H1 (cell line): ENCODE results near the gene SLC66A2. TPM values are rescaled to one million over a fixed set of nuclear protein-coding genes. Genes with fewer than 3 reads are reported as not detected.

Experiments
- CTCF ChIA-PET: fragments of 300-600 bp; sonication (Branson Sonifier 250); formaldehyde crosslinking; loops from one replicate; lab custom pipeline; 2021; ENCODE audit not compliant: partially characterized antibody; lab: Charles Lee
- POLR2A ChIA-PET: fragments of 300-600 bp; sonication (Branson Sonifier 250); formaldehyde crosslinking; loops from one replicate; lab custom pipeline; 2021; ENCODE audit warnings: inconsistent platforms; ENCODE audit not compliant: partially characterized antibody; lab: Charles Lee
- DNase-seq, 2 experiments: peaks; one replicate each; pipeline versions ENCODE4 v3.0.0 to v3.0.0-alpha.2; 2010 to 2022; ENCODE audit warnings: low spot score in 2 of 2, low read depth in 1 of 2, mixed read lengths in 1 of 2
- FAIRE-seq: peaks from 2 replicates; lab custom pipeline; 2011; peaks lifted over from hg19 to GRCh38; lab: Jason Lieb, UNC
- H2AFZ ChIP-seq: 2 replicates; pipeline ENCODE4 v1.8.1; 2012; ENCODE audit warnings: low read length, inconsistent platforms
- H2AK5ac ChIP-seq: 2 replicates; pipeline ENCODE4 v1.6.1; 2013; ENCODE audit warnings: low read depth, low read length
- H2BK120ac ChIP-seq: replicated peaks from 2 replicates; pipeline ENCODE3; 2013; ENCODE audit warnings: low read depth, low read length, inconsistent platforms
- H2BK12ac ChIP-seq: 2 replicates; pipeline ENCODE4 v1.6.1; 2013; ENCODE audit warnings: low read depth, low read length
- H2BK15ac ChIP-seq: 2 replicates; pipeline ENCODE4 v1.6.1; 2013; ENCODE audit warnings: low read length
- H2BK20ac ChIP-seq: 2 replicates; pipeline ENCODE4 v1.6.1; 2013; ENCODE audit warnings: low read length
- H2BK5ac ChIP-seq: 2 replicates; pipeline ENCODE4 v1.6.1; 2013; ENCODE audit warnings: low read depth, low read length
- H3K14ac ChIP-seq: 2 replicates; pipeline ENCODE4 v1.6.1; 2013; ENCODE audit warnings: inconsistent platforms; ENCODE audit not compliant: insufficient read length
- H3K18ac ChIP-seq: 2 replicates; pipeline ENCODE4 v1.6.1; 2013; ENCODE audit warnings: low read length; ENCODE audit errors: extremely low read depth
- H3K23ac ChIP-seq: 2 replicates; pipeline ENCODE4 v1.6.1; 2013; ENCODE audit warnings: inconsistent platforms; ENCODE audit not compliant: insufficient read length
- H3K23me2 ChIP-seq: 2 replicates; pipeline ENCODE4 v1.6.1; 2013; ENCODE audit warnings: low read depth, low read length
- H3K27ac ChIP-seq: 2 replicates; pipeline ENCODE4 v1.6.1; 2011; ENCODE audit warnings: low read depth, low read length, inconsistent platforms
- H3K27me3 ChIP-seq, 4 experiments: replicated peaks in 1 of 4; 1 replicate in 1 of 4; 2 replicates in 3 of 4; pipeline versions ENCODE4 v1.6.1 to v1.8.1; 2011 to 2013; ENCODE audit warnings: low read length in 3 of 4, mild to moderate bottlenecking in 3 of 4, inconsistent platforms in 2 of 4, mixed read lengths in 2 of 4, moderate library complexity in 1 of 4; ENCODE audit not compliant: control insufficient read depth in 3 of 4, insufficient read depth in 3 of 4; ENCODE audit errors: extremely low read depth in 1 of 4
- H3K36me3 ChIP-seq, 4 experiments: 2 replicates each; pipeline versions ENCODE4 v1.6.1 to v1.8.1; 2011 to 2013; ENCODE audit warnings: mild to moderate bottlenecking in 4 of 4, low read length in 3 of 4, moderate library complexity in 2 of 4, control low read depth in 1 of 4, inconsistent platforms in 1 of 4; ENCODE audit not compliant: insufficient read depth in 4 of 4, control insufficient read depth in 2 of 4
- H3K4ac ChIP-seq: replicated peaks from 2 replicates; pipeline ENCODE3; 2013; ENCODE audit warnings: low read length, low read depth, mixed read lengths, inconsistent platforms; ENCODE audit not compliant: insufficient read length
- H3K4me1 ChIP-seq, 4 experiments: replicated peaks in 1 of 4; 1 replicate in 1 of 4; 2 replicates in 3 of 4; pipeline versions ENCODE4 v1.6.1 to v1.8.1; 2011 to 2013; ENCODE audit warnings: low read length in 3 of 4, inconsistent platforms in 2 of 4, mixed read lengths in 1 of 4; ENCODE audit not compliant: insufficient read depth in 4 of 4, control insufficient read depth in 3 of 4
- H3K4me2 ChIP-seq, 2 experiments: 2 replicates each; pipeline versions ENCODE4 v1.6.1 to v1.8.1; 2011 to 2013; ENCODE audit warnings: low read depth in 2 of 2, low read length in 2 of 2, control low read depth in 1 of 2, inconsistent platforms in 1 of 2, mild to moderate bottlenecking in 1 of 2; ENCODE audit not compliant: insufficient read depth in 1 of 2
- H3K4me3 ChIP-seq, 4 experiments: fragments of 200-600, 300-600 bp in 1 of 4; sonication (generic), shearing (Covaris generic), sonication (Bioruptor Twin) in 1 of 4; 2 replicates each; pipeline versions ENCODE4 v1.5.1 to v1.8.1; 2011 to 2016; ENCODE audit warnings: low read length in 4 of 4, low read depth in 3 of 4, control low read depth in 2 of 4, inconsistent platforms in 2 of 4, mild to moderate bottlenecking in 2 of 4, mixed read lengths in 1 of 4, moderate library complexity in 1 of 4; ENCODE audit not compliant: insufficient read depth in 2 of 4; ENCODE audit errors: extremely low read depth in 1 of 4
- H3K56ac ChIP-seq: replicated peaks from 2 replicates; pipeline ENCODE3; 2013; ENCODE audit warnings: low read depth, mild to moderate bottlenecking, mixed read lengths, low read length, inconsistent platforms; ENCODE audit not compliant: insufficient read length
- H3K79me1 ChIP-seq: 2 replicates; pipeline ENCODE4 v1.6.1; 2013; ENCODE audit warnings: low read depth, low read length, control low read depth
- H3K79me2 ChIP-seq, 2 experiments: 2 replicates each; pipeline versions ENCODE4 v1.6.1 to v1.8.1; 2012 to 2013; ENCODE audit warnings: low read length in 2 of 2, mild to moderate bottlenecking in 2 of 2, inconsistent platforms in 1 of 2; ENCODE audit not compliant: insufficient read depth in 2 of 2, control insufficient read depth in 1 of 2
- H3K9ac ChIP-seq, 4 experiments: replicated peaks in 1 of 4; 1 replicate in 1 of 4; 2 replicates in 3 of 4; pipeline versions ENCODE4 v1.6.1 to v1.8.1; 2011 to 2013; ENCODE audit warnings: low read depth in 3 of 4, low read length in 3 of 4, control low read depth in 2 of 4, mild to moderate bottlenecking in 2 of 4, moderate library complexity in 2 of 4, inconsistent platforms in 1 of 4; ENCODE audit errors: extremely low read depth in 1 of 4
- H3K9me3 ChIP-seq, 2 experiments: 2 replicates each; pipeline versions ENCODE4 v1.6.1 to v1.8.1; 2012 to 2013; ENCODE audit warnings: mild to moderate bottlenecking in 2 of 2, moderate library complexity in 2 of 2, control low read depth in 1 of 2, inconsistent platforms in 1 of 2, low read depth in 1 of 2, low read length in 1 of 2, mixed read lengths in 1 of 2; ENCODE audit not compliant: insufficient read depth in 2 of 2
- H4K20me1 ChIP-seq, 2 experiments: replicated peaks in 1 of 2; 2 replicates each; pipeline versions ENCODE3 to v1.8.1; 2011 to 2013; ENCODE audit warnings: inconsistent platforms in 2 of 2, low read length in 2 of 2, mild to moderate bottlenecking in 1 of 2; ENCODE audit not compliant: insufficient read depth in 2 of 2, control insufficient read depth in 1 of 2
- H4K5ac ChIP-seq: 2 replicates; pipeline ENCODE4 v1.6.1; 2013; ENCODE audit warnings: low read length, low read depth, mixed read lengths, inconsistent platforms; ENCODE audit not compliant: insufficient read length
- H4K8ac ChIP-seq: 2 replicates; pipeline ENCODE4 v1.8.0; 2013; ENCODE audit warnings: mild to moderate bottlenecking, moderate library complexity, low read length, inconsistent platforms; ENCODE audit not compliant: insufficient read depth; ENCODE audit errors: extremely low read depth
- H4K91ac ChIP-seq: replicated peaks from 2 replicates; pipeline ENCODE3; 2013; ENCODE audit warnings: low read length, mixed read lengths, inconsistent platforms; ENCODE audit not compliant: insufficient read length
- CBX5 ChIP-seq: fragments of 300-800, 300-1000 bp; sonication (generic); IDR thresholded peaks from 2 replicates; pipeline ENCODE4 v1.7.1; 2016; ENCODE audit warnings: antibody characterized with exemption, low read length, low read depth
- CHD1 ChIP-seq: IDR thresholded peaks from 2 replicates; pipeline ENCODE4 v1.6.1; 2012; ENCODE audit warnings: low read depth, low read length, improper control_type of control experiment
- CREB1 ChIP-seq: IDR thresholded peaks from 2 replicates; pipeline ENCODE4 v1.6.1; 2012; ENCODE audit warnings: inconsistent platforms
- CTBP2 ChIP-seq: IDR thresholded peaks from 2 replicates; pipeline ENCODE4 v1.7.0; 2011; ENCODE audit warnings: borderline replicate concordance, mild to moderate bottlenecking, moderate library complexity, mixed read lengths, low read length; ENCODE audit not compliant: insufficient read depth, insufficient read length
- CTCF ChIP-seq, 3 experiments: IDR thresholded peaks; 1 replicate in 2 of 3; 2 replicates in 1 of 3; pipeline versions ENCODE4 v1.5.1 to v1.6.1; 2011; ENCODE audit warnings: low read length in 3 of 3, mild to moderate bottlenecking in 3 of 3, inconsistent platforms in 2 of 3, low read depth in 1 of 3, moderate library complexity in 1 of 3; ENCODE audit not compliant: insufficient read depth in 1 of 3; ENCODE audit errors: control extremely low read depth in 1 of 3
- HDAC2 ChIP-seq, 2 experiments: fragments of 300-600 bp in 1 of 2; sonication (generic) in 1 of 2; IDR thresholded peaks; 2 replicates each; pipeline ENCODE4 v1.6.1; 2011 to 2012; ENCODE audit warnings: low read depth in 2 of 2, low read length in 2 of 2, mild to moderate bottlenecking in 2 of 2, moderate library complexity in 2 of 2, borderline replicate concordance in 1 of 2, inconsistent platforms in 1 of 2
- POLR2A ChIP-seq, 2 experiments: IDR thresholded peaks; 1 replicate in 1 of 2; 2 replicates in 1 of 2; pipeline ENCODE4 v1.6.1; 2011; ENCODE audit warnings: low read depth in 2 of 2, low read length in 2 of 2, mild to moderate bottlenecking in 2 of 2; ENCODE audit errors: control extremely low read depth in 1 of 2
- POLR2AphosphoS5 ChIP-seq: IDR thresholded peaks from 2 replicates; pipeline ENCODE4 v1.6.1; 2011; ENCODE audit warnings: low read depth, low read length
- POU5F1 ChIP-seq: IDR thresholded peaks from 2 replicates; pipeline ENCODE4 v1.6.1; 2011; ENCODE audit warnings: low read depth, mild to moderate bottlenecking, low read length, moderate library complexity
- RXRA ChIP-seq: IDR thresholded peaks from 2 replicates; pipeline ENCODE4 v1.6.1; 2011; ENCODE audit warnings: low read depth, mild to moderate bottlenecking, low read length, moderate library complexity; ENCODE audit not compliant: insufficient read depth
- SP2 ChIP-seq: IDR thresholded peaks from 2 replicates; pipeline ENCODE4 v1.6.1; 2012; ENCODE audit warnings: mild to moderate bottlenecking, low read length, inconsistent platforms
- WGBS, 2 experiments: shearing (Covaris generic) in 1 of 2; methylation state at CpG; one replicate each; pipeline versions ENCODE4 v1.1.6 to v1.1.7; 2013 to 2015; ENCODE audit warnings: low lambda C conversion rate in 2 of 2, mixed read lengths in 2 of 2, inconsistent platforms in 1 of 2, low coverage in 1 of 2, missing lambda C conversion rate in 1 of 2; ENCODE audit not compliant: insufficient replicate concordance in 2 of 2, insufficient coverage in 1 of 2, insufficient read length in 1 of 2; ENCODE audit errors: extremely low coverage in 1 of 2, missing lambda C conversion rate in 1 of 2; 5-methylcytosine and 5-hydroxymethylcytosine counted together
- polyA plus RNA-seq, 7 experiments: library from polyadenylated mRNA; depleted of rRNA in 3 of 7; stranded (reverse) in 5 of 7; unstranded in 2 of 7; fragments of >200 nt in 5 of 7; fragments of 200-250 nt in 2 of 7; gene quantifications; 1 replicate in 5 of 7; 2 replicates in 1 of 7; 4 replicates in 1 of 7; pipeline versions ENCODE4 v1.2.1 to v1.2.3, GENCODE V29; 2011 to 2013; ENCODE audit warnings: missing spikeins in 2 of 7, mixed read lengths in 2 of 7
- total RNA-seq: library from RNA; stranded (reverse); fragmentation: NEBNext Ultra II Directional; extraction: Animal tissue kit (Norgen Biotek cat#: 25700); gene quantifications from 2 replicates; pipeline ENCODE4 v1.2.1, GENCODE V29; 2021

The SLC66A2 gene
- total and polyA plus RNA-seq, 2 of the 8 experiments (the other 6 are each of a cell fraction or from before 2014, with no cell fraction given) = 15.0 to 18.9 TPM

DNA sequence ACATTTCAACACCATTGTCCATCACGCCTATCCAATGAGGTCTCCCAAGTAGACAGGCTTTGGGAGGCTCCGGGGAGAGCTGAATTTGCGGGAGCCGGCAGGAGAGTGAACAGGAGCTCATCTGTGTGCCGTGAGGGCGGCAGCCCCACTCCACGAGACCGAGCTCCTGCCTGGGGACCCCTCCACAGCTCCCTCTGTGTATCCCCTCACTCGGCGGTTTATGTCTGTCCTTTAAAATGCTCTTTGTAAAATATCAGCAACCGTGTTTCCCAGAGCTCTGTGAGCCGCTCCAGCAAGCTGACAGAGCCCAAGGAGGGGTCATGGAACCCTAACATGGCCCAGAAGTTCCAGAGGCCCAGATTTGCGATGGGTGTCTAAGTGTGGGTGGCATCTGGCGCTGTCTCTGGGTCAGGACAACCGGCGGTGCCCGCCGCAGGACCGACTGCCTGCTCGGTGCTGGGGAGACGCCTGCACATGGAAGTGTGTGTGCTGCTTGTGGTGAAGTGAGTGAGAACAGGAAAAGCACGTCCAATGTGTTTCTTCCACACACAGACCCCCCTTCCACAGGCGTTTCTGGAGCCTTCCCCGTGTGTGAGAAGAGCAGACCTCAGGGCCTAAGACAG is 34.8 kb downstream of the SLC66A2 start:
- Histone ChIP-seq H2BK120ac (no peak overlapping the region), H3K23ac (no peak overlapping the region), H3K79me2 (no peaks in the 10 kb centered on the region), H3K4me2 (no peak overlapping the region), H3K36me3 (no peaks in the 10 kb centered on the region), H3K27me3 (no peaks in the 10 kb centered on the region), H2BK15ac (no peak overlapping the region), H2BK5ac (no peak overlapping the region), H4K8ac (no peak overlapping the region; the same call in 1 of the 2 replicates), H3K9ac (no peak overlapping the region), H3K27ac (no peak overlapping the region), H2BK12ac (no peak overlapping the region), H4K91ac (no peak overlapping the region), H3K56ac (no peak overlapping the region), H2AK5ac (no peak overlapping the region), H3K14ac (no peak overlapping the region), H2BK20ac (no peak overlapping the region), H3K4ac (no peak overlapping the region), H3K4me3 (no peak overlapping the region), H3K23me2 (peaks cover 6% of the 10 kb centered on the region; the same call in 1 of the 2 replicates), H3K9me3 (no peaks in the 10 kb centered on the region), H3K4me1 (peaks cover 0 to 8% (median 3%) of the 10 kb centered on the region in 4 experiments; a peak in 5 of 7 replicates), H3K79me1 (0 out of 2 replicates have a peak, but pooled peaks cover 2% of the 10 kb centered on the region), H4K20me1 (peaks cover 0 to 2% of the 10 kb centered on the region in 2 experiments), H2AFZ (no peak overlapping the region), H3K18ac (no peak overlapping the region), H4K5ac (no peak overlapping the region)
- ChIA-PET CTCF (interaction anchor here (0.8 kb wide), 1 partner anchor 209 kb away, joined by 3 read pairs; no protein-coding TSS in a partner anchor), POLR2A (no interaction called here)
- FAIRE-seq (no peak), DNase-seq (peak in 1 of 2 experiments; percentile 38)
- 92% methylated on average over 24 of the region's 24 CpGs; no CpG with 5 or more reads in 1 of the 2 experiments for WGBS, 2 experiments
- TF ChIP-seq POLR2AphosphoS5 = no peak
- TF ChIP-seq POLR2A (IDR thresholded peaks at IDR 0.05; ENCODE audit: control extremely low read depth in 1 of 2, low read depth in 2 of 2, low read length in 2 of 2) = no peak
- TF ChIP-seq SP2 = no peak
- no peak for TF ChIP-seq CHD1
- no peak for TF ChIP-seq CTBP2
- no peak for TF ChIP-seq RXRA
- no peak for TF ChIP-seq CBX5
- TF ChIP-seq HDAC2 (IDR thresholded peaks at IDR 0.05; ENCODE audit: borderline replicate concordance in 1 of 2, low read depth in 2 of 2, low read length in 2 of 2) = no peak
- TF ChIP-seq CTCF (IDR thresholded peaks at IDR 0.05; ENCODE audit: control extremely low read depth in 1 of 3, insufficient read depth in 1 of 3, low read depth in 1 of 3, low read length in 3 of 3) = no peak
- no peak for TF ChIP-seq POU5F1
- no peak for TF ChIP-seq CREB1
